Stimulated activated CD4-positive, alpha-beta T cell treated with anti-CD3 and anti-CD28 coated beads, Interleukin-12 subunit alpha, Interleukin-12 subunit beta, amount 100 ng/mL, for 48 hours (primary cell): ENCODE results near the gene FAHD2B.
"Not testable (repeated sequence)": the region's sequence is repeated elsewhere in the genome, so short reads cannot be mapped to it uniquely, and the experiment has no call there.

Source experiments
- DNase-seq, 3 donors: peaks; one replicate each; pipeline ENCODE4 v3.0.0-alpha.2; 2020; ENCODE audit warnings: low read depth in 2 of 3, low spot score in 1 of 3

The FAHD2B gene

DNA sequence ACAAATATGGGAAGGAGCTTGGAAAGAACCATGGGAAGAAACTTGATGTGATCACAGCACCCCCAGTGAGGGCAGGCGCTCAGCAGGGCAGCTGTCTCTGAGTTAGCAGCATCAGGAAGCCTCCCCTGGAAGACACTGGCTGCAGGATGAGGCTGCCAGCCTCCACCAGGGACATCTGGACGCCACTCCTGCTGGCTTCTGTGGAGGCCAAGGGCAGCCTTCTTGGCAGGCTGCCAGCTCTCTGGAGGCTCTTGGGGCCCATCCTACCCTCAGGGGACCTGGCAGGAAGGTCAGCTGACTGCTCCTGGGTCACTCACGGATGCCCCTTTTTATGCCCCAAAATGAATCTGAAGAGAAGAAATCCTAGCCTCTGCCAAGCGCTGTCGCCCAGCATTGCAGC is 26.0 kb downstream of the FAHD2B start:
- DNase-seq: not testable (repeated sequence)

DNA sequence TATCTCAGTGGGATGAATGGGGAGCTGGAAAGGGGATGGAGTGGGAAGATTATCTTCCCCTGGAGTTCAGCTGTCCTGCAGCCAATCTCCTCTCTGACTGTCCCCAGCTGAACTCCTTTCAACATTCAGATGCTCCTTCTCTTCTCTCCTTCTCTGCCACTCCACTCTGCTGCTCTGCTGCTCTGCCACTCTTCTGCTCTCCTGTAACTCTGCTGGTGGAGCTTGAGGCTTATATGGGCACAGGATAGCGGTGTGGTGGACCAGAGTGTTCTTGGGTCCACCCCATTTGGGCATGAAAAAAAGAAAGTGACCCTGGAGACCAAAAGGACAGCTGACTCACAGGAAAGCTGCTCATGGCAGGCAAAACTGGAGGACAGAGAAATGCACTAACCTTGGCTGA is 26.6 kb downstream of the FAHD2B start:
- no peak for DNase-seq

DNA sequence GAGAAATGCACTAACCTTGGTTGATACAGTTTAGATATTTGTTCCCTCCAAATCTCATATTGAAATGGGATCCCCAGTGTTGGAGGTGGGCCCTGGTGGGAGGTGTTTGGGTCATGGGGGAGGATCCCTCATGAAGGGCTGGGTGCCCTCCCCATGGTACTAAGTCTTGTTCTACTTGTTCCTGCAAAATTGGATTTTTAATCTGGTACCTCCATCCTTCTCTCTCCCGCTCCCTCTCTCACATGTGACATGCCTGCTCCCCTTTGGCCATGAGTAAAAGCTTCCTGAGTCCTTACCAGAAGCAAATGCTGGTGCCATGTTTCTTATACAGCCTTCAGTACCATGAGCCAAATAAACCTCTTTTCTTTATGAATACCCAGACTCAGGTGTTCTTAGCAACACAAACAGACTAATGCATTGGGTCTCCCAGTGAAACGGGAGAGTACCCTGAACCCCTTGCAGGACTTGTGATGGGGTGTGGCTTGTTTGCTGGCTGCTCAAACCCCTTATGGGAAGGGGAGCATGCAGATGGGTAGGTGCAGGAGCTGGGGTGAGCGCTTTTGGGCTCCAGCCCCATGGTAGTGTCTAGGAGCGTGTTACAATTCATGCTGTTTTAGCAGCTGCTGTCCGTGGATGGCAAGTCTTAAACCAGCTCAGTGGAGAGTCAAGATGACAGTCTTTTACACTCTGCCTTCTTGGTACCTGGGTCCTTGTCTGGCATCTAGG is 27.2 kb downstream of the FAHD2B start:
- DNase-seq: no peak

DNA sequence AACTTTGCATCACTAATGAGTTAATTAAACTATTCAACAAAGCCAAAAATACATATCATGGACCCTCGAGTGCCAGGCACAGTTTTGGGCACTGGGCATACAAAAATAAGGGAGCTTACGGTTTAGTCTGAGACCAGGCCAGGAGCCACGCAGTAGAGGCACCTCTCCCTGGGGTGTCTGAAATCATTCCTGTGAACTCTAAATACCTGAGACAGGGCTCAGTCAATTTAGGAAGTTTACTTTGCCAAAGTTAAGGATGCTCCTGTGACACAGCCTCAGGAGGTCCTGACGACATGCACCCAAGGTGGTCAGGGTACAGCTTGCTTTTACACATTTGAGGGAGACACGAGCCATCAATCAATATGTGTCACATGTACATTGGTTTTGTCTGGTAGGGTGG is 28.7 kb downstream of the FAHD2B start:
- not testable (repeated sequence) for DNase-seq

DNA sequence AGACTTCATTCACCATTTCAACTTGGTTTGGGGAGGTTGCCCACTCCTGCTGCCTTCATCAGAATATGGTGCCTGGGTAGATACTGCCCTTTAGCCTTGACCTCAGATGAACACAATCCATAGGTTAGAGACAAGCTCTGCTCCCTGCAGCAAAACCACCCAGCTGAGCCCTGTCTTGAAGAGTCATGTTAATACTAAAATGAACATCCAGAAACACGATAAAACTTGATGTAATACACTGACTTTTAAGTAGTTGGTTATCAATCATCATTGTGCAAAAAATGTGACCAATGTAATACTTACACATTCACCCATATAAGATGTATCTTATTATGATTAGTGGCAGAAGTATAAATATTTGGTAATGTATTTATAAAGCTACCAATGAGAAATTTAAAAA is 32.7 kb downstream of the FAHD2B start:
- DNase-seq: not testable (repeated sequence)

DNA sequence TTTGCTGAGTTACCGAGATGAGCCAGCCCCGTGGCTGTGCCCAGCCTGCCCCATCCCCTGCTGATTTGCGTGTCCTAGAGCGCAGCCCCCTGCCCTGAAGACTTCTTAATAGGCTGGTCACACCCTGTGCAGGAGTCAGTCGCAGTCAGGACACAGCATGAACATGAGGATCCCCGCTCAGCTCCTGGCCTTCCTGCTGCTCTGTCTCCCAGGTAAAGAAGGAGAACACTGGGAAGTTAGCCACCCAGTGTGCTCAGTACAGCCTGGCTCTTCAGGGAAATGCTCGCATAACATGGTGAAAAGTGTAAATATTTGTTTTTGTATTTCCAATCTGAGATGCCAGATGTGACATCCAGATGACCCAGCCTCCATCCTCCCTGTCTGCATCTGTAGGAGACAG is 34.9 kb downstream of the FAHD2B start:
- DNase-seq: not testable (repeated sequence)

DNA sequence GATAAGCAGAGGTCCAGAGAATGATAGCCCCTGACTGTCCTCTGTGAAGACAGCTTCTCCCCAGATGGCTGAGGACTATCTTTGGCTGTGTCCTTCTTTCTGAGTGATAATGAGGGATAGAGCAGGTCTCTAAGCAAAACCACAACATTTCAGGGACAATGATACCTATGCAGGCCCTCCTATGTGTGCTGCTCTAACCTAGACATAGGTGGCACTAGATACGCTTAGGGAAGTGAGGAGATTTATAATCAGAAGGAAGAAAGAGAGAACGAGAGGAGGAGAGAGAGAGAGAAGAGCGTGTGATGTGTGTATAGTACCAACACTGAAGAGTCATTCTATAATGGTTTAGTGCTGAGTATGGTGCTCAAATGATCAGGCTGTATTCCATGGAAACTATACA is 38.5 kb downstream of the FAHD2B start:
- DNase-seq: not testable (repeated sequence)

DNA sequence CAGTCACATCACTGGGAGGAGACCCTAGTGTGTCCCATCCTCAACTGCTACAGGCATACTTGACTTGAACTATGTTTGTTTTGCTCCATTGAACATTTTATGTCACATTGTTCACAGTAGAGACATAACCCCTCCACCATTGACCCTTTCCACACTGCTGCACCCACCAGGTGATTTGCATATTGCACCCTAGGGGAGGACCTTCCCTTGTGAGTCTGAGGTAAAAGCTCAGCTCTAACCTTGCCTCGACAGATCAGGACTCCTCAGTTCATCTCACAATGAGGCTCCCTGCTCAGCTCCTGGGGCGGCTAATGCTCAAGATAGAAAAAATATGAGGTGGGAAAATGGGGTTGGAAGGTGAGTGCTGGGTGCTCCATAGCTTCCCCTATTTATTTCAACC is 44.6 kb downstream of the FAHD2B start:
- not testable (repeated sequence) for DNase-seq

DNA sequence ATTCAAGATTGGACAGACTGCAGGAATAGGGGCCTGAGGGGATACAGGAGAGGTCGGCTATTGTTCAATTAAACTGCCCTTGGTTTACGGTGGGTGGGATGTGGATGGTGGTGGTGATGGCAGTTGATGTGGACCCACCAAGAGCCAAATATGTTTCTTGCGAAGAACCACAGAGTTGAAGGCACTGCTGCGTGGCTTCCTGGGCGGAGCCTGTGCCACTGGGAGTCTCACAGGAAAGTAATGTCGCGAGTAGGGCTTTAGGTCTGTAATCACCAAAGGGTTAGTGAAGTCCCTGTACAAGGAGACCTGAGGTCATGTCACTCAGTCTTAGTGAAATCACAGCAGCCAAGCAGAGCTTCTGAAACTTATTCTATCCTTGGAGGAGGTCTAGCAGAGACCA is 46.2 kb downstream of the FAHD2B start:
- DNase-seq: not testable (repeated sequence)

DNA sequence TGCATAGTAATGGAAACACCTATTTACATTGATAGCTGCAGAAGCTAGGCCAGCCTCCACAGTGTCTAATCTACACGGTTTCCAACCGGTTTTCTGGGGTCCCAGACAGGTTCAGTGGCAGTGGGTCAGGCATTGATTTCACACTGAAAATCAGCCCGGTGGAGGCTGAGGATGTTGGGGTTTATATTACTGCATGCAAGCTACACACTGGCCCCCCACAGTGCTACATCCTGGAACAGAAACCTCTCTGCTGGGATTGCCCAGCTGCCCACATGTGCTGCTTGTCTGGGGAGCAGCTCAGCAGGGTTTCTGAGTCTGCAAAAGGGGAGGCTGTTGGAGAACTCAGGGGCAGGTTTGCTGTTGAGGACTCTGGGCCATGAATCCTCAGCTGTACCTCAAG is 48.0 kb downstream of the FAHD2B start:
- DNase-seq: not testable (repeated sequence)

DNA sequence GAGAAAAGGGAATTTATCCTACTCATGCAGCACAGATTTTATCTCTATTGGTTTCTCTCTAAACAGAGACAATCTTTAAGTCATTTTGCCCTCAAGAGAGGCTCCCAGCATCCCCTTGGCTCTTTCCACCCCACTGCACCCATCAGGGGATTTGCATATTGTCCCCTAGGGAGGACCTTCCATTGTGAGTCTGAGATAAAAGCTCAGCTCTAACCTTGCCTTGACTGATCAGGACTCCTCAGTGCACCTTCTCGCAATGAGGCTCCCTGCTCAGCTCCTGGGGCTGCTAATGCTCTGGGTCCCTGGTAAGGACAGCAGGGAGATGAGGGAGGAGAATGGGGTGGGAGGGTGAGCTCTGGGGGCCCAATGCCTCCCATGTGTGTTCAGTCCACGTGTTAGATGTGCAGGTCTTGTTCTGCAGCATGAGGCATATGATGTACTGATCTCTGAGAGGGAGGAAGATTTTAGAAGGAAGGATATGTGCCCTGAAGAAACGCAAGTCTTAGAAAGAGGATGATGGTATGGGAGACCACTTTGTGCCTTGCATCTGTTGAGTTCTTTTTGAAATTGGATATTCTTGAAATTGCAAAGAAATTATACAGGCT is 48.7 kb downstream of the FAHD2B start:
- DNase-seq: not testable (repeated sequence)
